Epithelial cell of umbilical artery (primary cell): ENCODE data around the gene MIF. TPM values are rescaled to one million over a fixed set of nuclear protein-coding genes. Genes with fewer than 3 reads are reported as not detected.

Source experiments
- total RNA-seq: library from RNA; depleted of rRNA; stranded (reverse); fragments of >200 nt; gene quantifications from 2 replicates; pipeline ENCODE4 v1.2.3, GENCODE V29; 2014

Gene MIF
- 222 and 335 TPM in 2 replicates for total RNA-seq

DNA sequence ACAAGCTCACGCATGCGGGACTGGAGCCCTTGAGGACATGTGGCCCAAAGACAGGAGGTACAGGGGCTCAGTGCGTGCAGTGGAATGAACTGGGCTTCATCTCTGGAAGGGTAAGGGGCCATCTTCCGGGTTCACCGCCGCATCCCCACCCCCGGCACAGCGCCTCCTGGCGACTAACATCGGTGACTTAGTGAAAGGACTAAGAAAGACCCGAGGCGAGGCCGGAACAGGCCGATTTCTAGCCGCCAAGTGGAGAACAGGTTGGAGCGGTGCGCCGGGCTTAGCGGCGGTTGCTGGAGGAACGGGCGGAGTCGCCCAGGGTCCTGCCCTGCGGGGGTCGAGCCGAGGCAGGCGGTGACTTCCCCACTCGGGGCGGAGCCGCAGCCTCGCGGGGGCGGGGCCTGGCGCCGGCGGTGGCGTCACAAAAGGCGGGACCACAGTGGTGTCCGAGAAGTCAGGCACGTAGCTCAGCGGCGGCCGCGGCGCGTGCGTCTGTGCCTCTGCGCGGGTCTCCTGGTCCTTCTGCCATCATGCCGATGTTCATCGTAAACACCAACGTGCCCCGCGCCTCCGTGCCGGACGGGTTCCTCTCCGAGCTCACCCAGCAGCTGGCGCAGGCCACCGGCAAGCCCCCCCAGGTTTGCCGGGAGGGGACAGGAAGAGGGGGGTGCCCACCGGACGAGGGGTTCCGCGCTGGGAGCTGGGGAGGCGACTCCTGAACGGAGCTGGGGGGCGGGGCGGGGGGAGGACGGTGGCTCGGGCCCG is at the start of gene MIF:
Gene MIF, plus strand, starts transcription at position 439 of the 765 bp plus-strand sequence. Its CDS starts 92 bp downstream, at position 531.

DNA sequence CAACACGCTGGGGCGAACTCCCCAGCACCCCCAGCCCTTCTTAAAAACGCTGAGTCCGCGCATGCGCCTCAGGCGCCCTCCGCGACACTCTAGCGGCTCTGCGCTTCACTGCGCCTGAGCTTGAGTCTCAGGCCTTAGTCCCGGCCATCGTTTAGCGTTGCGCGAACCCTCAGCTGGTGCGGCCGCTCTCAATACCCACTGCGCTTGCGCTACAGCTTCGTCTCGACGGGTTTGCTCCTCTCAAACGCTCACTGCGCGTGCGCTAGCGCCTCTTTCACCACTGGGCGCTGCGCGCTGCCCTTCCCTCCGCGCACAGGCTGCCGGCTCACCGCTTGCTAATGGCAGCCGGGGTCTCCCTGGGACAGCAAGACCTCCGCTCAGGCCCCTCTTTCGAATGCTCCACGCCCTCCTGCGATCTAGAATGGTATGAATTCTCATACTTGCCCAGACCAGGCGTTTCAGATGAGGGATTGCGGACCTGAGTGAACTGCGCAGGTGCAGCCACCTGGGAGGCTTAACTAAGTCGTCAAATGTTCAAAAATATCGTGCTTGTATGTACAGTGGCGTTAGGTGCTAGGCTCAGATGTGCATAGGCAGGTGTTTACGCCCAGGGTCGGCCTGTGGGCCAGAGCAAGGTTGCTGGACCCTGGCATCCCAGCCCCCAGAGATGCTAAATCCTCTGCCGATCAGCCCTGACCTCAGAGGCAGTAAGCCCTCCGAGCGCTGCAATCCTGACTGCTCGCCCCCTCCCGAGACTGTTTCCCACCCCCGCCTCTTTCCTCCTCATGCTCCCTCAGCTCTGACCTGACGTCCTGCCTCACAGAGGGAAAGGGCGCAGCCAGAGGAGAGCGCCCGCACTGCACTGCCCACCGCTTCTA is 36.3 kb upstream of the MIF start, which contains the start of gene SLC2A11:
Gene SLC2A11, plus strand, starts transcription at position 270 of the 878 bp plus-strand sequence. Its CDS starts 125 bp downstream, at position 395.

Other genes with a start within 250 kb of the MIF start
- not detected in 2 replicates for gene RGL4, start 203.4 kb upstream of the MIF start, total RNA-seq
- 1.9 and 2.3 TPM in 2 replicates for gene ZNF70, start 143.3 kb upstream of the MIF start, total RNA-seq
- gene VPREB3, start 140.0 kb upstream of the MIF start, total RNA-seq: not detected in 2 replicates
- gene C22orf15, start 131.4 kb upstream of the MIF start, total RNA-seq: 0.46 and 0.97 TPM in 2 replicates
- gene CHCHD10, start 126.4 kb upstream of the MIF start, total RNA-seq: 1.9 and 4.1 TPM in 2 replicates
- gene MMP11, start 121.5 kb upstream of the MIF start, total RNA-seq: 9.4 and 13.3 TPM in 2 replicates
- gene SMARCB1, start 107.4 kb upstream of the MIF start, total RNA-seq: 23.3 and 30.5 TPM in 2 replicates
- 0.32 and 0.46 TPM in 2 replicates for gene DERL3, start 55.4 kb upstream of the MIF start, total RNA-seq
- gene SLC2A11, start 36.5 kb upstream of the MIF start, total RNA-seq: 2.9 and 5.5 TPM in 2 replicates
- 1.3 and 9.6 TPM in 2 replicates for gene GSTT2B, start 66.8 kb downstream of the MIF start, total RNA-seq
- 0.65 TPM in 1 of 2 replicates, not detected in the other for gene DDTL, start 72.5 kb downstream of the MIF start, total RNA-seq
- gene DDT, start 80.1 kb downstream of the MIF start, total RNA-seq: 42.1 and 146 TPM in 2 replicates
- 1.2 TPM in 1 of 2 replicates, not detected in the other for gene GSTT2, start 85.8 kb downstream of the MIF start, total RNA-seq
- gene GSTT4, start 111.1 kb downstream of the MIF start, total RNA-seq: not detected in 2 replicates
- 21.4 and 33.7 TPM in 2 replicates for gene CABIN1, start 116.9 kb downstream of the MIF start, total RNA-seq